Cardiac septum (tissue), 1 donor: Measurements from ENCODE around the gene MYH13. TPM values are rescaled to one million over a fixed set of nuclear protein-coding genes. Genes with fewer than 3 reads are reported as not detected.

ENCODE experiments used
- DNase-seq: peaks from one replicate; pipeline ENCODE4 v3.0.0-alpha.2; 2020; ENCODE audit warnings: low spot score
- intact Hi-C: fragments of 100-400 bp; cut with DNase I; formaldehyde crosslinking; loops from one replicate; pipeline ENCODE4 v1.14.0; 2022
- total RNA-seq: library from RNA; stranded (reverse); fragmentation: NEBNext Ultra II Directional; extraction: Animal tissue kit (Norgen Biotek cat#: 25700); gene quantifications from one replicate; pipeline ENCODE4 v1.2.1, GENCODE V29; 2021
- donor health status: DM: no; HTN: no; CAD: no.

Gene MYH13
- total RNA-seq, 1 donor from 2014 or later = not detected

GRCh38 chr17:10268005-10268404, 104.8 kb downstream of the MYH13 start:
- no peak for DNase-seq
- intact Hi-C loops = no loop called here

DNA sequence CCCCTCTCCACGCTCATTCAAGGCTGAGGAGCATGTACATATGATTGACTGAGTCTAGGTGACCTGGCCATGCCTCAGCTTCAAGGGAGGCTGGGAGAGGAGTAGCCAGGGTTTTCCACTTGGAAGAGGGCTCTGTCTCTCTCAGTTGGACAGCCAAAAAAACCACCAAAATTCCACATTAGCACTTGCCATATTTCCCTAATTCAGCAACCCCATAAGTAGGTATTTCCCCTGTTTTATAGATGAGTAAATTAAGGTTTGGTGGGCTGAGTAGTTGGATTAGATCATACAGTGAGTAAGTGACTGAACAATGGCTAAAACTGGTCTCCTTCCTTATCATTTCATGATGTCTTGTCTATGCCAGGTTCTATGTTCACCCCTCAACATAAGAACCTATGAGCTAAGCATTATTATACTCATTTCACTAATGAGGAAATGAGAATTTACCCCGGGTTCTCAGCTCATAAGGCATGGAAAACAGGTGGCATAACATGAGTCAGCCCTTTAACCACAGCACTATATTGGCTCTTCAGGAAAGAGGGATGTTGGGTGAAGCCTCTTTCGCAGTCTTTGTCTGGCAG, 106.4 kb downstream of the MYH13 start:
- DNase-seq = no peak
- intact Hi-C loops = no loop called here

DNA sequence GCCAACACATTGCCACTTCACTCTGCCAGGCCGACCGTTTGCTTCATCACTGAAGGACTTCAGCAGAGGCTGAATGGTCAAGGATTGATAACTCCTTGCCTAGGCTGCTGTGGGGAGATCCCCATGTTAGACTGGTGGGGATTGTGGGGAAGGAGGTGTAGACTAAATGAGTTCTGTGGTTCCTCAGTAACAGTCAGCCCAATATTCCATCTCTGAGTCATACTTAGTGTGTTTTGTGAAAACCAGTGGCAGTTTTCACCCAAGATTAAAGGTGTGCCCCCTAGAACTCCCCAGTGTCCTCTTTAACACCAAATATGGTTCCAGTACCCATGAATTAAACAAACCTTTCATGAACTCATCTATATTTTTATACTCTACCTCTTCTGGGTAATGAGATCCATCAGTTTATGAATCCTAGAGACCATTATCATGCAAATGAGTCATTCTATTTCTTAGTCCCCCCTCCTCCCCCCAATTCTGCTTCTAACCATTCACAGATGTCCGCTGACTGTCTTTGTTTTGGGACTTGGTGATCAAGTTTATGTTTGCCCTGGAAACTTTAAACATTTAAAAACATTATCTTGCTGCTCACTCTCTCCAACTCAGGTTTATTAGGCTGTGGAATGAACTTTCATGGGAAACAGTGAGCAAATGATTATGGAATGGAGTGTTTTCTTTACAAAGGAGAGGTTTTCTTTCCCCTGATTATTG, 107.6 kb downstream of the MYH13 start:
- intact Hi-C loops = no loop called here
- DNase-seq = no peak

DNA sequence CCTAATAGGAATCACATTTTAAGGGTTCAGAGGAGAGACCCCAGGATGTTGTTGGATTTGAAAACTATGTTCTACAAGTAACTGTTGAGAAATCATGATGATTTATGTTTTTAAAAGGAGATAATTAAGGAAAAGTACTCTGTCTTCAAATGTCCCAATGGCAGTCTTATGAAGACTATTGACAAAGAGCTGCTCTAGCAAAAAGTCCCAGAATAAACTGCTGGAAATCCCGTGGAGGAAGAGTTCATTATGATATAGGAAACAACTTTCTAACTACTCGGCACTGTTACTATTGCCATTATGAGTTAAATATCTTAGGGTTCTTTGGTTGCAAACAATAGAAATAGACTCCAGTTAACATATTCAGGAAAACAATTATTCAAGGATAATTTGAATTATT, 108.8 kb downstream of the MYH13 start:
- no peak for DNase-seq
- intact Hi-C loops = no loop called here

- intact Hi-C loops = no loop called here
Measured at GRCh38 chr17:10262451-10262850, 110.4 kb downstream of the MYH13 start.

DNA sequence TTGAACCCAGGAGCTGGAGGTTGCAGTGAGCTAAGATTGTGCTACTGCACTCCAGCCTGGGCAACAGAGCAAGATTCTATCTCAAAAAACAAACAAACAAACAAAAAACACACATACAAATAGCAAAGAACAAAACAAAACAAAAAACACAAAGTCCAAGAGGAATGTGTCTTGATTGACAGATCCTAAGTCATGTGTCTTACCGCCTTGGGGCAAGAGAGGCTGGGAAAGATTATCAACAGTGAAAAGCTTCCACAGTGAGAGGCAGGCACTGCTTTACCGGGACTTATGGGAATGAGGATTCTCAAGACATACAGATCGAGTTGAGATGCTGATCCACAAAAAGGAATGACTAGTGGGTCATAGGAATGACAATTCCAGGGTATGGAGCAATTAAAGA, 111.7 kb downstream of the MYH13 start:
- DNase-seq = no peak
- intact Hi-C loops = no loop called here

More at GRCh38 chr17:10262451-10262850, 110.4 kb downstream of the MYH13 start:
- DNase-seq = no peak

DNA sequence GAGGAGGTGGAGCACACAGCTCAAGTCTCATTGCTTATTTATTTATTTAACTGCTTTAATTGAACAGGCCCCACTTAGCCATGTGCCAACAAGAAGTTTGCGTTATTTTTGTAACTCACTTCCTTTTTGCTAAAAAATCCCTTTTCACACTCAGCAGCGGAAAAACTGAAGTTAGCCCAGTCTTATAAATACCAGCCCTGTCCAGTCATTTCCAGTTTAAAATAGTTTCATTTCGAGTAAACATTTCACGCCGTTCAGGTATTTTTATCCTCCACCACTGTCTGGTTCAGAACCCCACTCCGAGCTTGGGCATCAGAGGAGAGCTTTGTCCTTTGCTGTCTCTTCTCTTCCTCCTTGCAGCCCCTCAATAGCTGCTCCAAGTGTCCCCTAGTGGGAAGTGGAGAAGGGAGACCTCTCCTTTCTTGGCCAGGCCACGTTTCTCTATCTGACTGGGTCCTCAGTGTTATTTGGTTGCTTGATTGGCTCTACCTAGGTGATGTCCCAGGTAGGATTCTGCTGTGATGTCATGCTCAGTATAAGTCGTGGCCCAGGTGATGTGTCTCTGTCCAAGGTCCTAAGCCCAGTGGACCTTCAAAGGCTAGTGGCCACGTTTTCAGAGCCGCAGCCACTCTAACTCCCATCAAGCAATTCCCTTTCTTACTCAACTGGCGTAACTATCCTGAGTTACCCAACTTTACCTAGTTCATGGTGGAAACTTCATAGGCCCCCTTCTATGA, 121.4 kb downstream of the MYH13 start:
- intact Hi-C loops = loop anchor here (10.0 kb wide), 1 partner anchor 63 kb away; no protein-coding TSS in a partner anchor
- no peak for DNase-seq

Other genes with a start within 250 kb of the MYH13 start
- gene GAS7, start 174.4 kb downstream of the MYH13 start, total RNA-seq = 75.9 TPM
- gene MYH8, start 48.9 kb upstream of the MYH13 start, total RNA-seq = 0.05 TPM
- gene MYH4, start 96.6 kb upstream of the MYH13 start, total RNA-seq = not detected
- gene MYH1, start 145.5 kb upstream of the MYH13 start, total RNA-seq = 0.16 TPM
- gene MYH2, start 176.7 kb upstream of the MYH13 start, total RNA-seq = 0.22 TPM